GM12874 (cell line): ENCODE results near the gene NECAB2.

ENCODE experiments used
- TF ChIP-seq, protein P1 (sequence below): IDR thresholded peaks from 2 replicates; pipeline ENCODE4 v1.5.1; 2011; ENCODE audit warnings: low read depth, mild to moderate bottlenecking, control low read depth, low read length, moderate library complexity; ENCODE audit not compliant: insufficient read depth

The NECAB2 gene

DNA sequence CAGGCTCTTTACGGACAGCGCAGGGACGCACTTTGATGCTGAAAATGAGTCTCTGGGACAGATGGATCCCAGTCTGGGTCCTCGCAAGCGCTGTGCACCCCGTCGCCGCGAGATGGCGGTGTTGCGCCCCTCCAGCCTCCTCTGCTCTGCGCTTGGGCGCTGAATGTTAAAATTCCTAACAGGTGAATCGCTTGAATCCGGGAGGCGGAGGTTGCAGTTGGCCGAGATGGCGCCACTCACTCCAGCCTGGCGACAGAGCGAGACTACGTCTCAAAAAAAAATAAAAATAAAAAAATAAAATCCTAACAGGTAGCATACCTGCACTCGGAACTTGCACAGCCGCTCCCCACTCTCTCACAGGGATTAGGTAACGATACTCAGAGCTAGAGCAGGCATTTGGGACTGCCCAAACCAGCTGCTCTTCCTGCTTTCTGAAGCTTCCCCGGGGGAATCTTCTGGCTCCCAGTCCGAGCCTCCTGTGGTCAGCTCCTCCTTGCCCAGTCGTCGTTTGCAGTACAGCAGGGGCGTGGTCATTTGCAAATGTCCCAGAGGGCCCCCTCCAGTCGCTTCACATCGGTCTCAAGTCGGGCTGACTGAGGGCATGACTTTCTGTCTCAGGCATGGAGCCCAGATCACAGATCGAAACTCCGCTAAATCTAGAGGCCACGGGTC is 41.2 kb upstream of the NECAB2 start:
- TF ChIP-seq, protein P1, sequence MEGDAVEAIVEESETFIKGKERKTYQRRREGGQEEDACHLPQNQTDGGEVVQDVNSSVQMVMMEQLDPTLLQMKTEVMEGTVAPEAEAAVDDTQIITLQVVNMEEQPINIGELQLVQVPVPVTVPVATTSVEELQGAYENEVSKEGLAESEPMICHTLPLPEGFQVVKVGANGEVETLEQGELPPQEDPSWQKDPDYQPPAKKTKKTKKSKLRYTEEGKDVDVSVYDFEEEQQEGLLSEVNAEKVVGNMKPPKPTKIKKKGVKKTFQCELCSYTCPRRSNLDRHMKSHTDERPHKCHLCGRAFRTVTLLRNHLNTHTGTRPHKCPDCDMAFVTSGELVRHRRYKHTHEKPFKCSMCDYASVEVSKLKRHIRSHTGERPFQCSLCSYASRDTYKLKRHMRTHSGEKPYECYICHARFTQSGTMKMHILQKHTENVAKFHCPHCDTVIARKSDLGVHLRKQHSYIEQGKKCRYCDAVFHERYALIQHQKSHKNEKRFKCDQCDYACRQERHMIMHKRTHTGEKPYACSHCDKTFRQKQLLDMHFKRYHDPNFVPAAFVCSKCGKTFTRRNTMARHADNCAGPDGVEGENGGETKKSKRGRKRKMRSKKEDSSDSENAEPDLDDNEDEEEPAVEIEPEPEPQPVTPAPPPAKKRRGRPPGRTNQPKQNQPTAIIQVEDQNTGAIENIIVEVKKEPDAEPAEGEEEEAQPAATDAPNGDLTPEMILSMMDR = peak; percentile 97

DNA sequence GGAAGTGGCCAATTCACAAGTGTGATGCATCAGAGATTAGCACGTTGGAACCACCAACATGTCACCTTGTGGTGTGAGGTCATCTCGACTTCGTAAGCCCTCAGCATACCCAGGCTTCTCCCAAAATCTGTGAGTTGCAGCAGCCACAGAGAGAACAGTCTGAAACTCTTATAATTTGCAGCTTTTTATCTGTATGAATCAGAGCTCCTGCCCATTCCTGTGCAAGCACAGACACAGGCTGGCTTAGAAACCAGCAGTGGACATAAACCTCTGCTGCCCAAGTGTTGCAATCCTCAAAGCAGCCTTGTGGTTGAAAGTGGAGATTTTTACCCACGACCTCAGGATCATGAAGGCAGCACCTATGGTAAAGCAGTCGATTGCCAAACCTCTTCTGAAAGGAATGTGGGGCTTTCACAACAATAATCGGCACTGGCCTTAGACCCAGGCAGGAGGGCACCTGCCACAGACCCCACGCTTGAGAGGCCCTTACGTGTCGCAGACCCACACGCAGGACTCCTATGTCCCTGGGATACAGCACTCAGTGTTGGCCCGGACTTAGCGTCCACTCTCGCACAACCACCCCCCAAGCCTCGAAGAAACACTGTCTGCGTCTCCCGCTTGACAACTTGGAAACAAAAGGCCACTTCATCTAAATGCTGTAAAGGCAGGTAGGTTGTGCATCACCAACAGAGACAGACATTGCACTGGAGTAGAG is 39.5 kb upstream of the NECAB2 start:
- TF ChIP-seq, protein P1 = no peak

DNA sequence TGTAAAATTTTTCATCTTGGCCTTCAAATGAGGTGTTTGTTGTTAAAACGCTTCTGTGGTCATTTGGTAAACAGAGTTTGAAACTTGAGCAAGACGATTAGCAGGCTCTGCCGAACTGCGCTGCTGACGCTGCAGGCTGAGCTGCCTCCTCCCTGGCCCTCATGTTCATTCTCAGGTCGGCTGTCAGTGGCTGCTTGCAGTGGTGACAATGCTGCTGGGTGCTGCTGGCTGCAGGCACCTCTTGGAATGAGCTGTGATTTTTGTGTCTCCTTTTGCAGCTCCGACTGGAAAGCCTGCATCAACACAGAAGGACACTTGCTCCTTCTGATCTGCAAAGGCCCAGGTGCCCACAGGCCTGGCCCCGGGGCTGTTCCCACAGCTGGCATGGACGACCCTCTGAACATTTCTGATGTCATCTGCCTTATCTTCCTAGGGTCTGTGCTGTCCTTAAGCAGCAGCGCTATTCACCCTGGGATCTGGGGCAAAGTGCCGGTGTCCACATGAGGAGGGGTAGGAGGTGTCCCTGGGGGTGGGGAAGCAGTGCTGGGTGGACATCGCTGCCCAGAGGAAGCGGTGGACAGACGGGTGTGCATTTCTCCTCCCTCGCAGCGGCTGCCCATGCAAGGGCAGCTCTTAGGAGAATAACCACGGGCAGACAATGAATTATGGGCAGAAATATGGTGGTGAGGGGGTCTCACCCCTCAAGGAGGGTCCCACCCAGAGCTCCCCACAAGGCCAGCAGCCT is 38.1 kb upstream of the NECAB2 start:
- TF ChIP-seq, protein P1 = no peak

DNA sequence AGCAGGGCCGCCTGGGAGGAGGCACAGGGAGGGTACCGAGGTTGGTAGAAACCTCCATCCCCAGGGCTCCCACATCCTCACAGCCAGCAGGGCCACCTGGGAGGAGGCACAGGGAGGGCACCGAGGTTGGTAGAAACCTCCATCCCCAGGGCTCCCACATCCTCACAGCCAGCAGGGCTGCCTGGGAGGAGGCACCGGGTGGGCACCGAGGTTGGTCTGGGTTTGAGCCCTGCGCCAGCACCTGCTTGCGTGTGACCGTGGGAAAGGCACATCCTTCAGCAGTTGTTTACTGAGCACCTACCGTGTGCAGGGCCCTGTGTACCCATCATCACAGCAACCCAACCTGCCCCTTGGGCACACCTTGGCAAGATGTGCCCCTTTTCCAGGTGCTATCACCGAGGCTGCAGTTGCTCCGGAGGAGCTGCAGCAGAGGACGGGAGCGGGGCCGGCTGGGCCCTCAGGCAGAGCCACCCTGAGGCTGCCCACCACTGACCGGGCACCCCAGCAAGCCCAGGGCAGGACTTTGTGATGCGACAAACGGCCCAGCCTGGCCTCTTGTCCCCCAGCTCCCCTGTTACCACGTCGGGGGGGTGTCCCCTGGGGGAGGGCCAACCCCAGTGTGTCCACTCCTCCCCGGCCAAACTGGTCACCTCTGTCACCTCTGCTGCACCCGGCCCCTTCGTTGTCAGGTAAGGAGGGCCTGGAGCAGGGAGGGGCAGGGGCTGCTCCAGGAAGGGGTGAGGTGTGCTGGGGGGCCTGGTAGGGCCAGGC is 37.1 kb upstream of the NECAB2 start:
- TF ChIP-seq, protein P1 = no peak

DNA sequence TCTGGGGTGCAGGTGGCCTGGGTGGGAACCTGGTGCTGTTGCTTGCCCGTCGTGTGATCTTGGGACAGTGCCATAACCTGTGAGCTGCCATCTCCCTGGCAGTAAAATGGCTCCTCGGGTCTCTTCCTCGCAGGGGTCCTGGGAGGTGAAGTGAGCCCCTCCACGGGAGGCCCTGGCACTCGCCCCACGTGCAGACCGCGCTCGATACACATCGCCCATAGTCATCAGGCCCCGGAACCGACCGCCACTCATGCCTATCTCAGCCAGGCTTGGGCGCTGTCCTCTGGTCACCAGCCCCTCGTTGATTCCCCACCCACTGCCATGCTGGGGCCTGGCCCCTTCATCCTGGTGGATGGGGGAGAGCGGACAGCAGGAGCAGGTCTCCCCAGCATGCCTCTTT is 36.5 kb upstream of the NECAB2 start:
- TF ChIP-seq, protein P1 = no peak

DNA sequence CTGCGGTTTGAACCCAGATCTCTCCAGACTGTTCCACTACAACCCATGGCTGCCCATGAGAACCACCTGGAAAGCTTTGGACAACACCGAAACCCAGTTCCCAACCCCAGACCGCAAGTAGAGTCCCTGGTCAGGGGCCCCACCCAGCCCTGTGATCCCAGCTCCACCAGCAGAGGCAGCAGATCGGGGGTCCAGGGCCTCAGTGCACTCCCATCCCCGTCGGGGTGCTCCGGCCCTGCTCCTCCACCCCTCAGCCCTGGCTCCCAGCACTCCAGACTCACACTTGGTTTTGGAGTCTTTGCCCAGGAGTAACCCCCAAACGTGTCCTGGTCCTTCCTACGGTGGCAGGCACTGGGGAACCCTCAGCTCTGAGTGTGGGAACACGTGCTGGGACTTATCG is 35.7 kb upstream of the NECAB2 start:
- TF ChIP-seq, protein P1 = no peak

DNA sequence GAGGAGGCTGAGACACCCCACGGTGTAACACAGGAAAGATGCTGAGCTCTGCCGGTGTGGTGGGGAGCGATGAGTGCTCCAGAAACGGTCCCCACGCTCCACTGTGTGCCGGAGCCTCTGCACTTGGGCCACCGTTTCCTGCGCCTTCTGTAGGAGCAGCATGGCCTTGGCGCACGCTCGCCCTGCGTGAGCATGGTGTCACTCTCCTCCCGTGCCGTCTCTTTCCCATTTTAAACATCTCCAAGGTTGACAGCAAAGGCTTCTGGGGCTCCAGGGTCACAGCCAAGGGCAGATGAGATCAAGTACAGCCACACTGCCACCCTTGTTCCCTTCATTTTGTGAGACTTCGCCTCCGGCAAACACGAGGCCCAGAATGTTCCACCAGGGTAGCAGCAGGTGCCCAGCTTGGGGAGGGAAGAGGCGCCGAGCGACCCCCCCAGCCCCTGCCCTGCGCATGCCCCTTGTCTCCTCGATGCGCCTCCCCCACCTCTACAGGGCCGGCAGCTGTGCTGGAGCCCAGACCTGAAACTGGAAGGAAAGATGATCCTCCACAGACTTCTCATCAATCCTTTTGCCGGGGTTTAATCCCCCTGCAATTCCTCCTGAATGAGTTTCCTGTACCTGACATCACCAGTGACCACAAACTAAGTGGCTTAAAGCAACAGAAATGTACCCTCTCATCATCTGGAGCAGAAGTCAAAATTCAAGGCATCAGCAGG is 34.9 kb upstream of the NECAB2 start:
- TF ChIP-seq, protein P1 = no peak
